HG02840 (cell line): Measurements from ENCODE around the gene ALAS2.
"Not testable (repeated sequence)": the region's sequence is repeated elsewhere in the genome, so short reads cannot be mapped to it uniquely, and the experiment has no call there.

ENCODE experiments used
- ATAC-seq: cut with Tn5 transposase; IDR thresholded peaks from one replicate; pipeline ENCODE4 v1.9.1; 2021; ENCODE audit warnings: mild to moderate bottlenecking, moderate library complexity, moderate number of reproducible peaks; ENCODE audit not compliant: unreplicated experiment, low FRiP score

The ALAS2 gene

GRCh38 chrX:55006827-55007621 is 23.8 kb downstream of the ALAS2 start:
- no peak for ATAC-seq

GRCh38 chrX:55005256-55005655 is 25.5 kb downstream of the ALAS2 start:
- no peak for ATAC-seq

GRCh38 chrX:55004231-55004630 is 26.5 kb downstream of the ALAS2 start:
- no peak for ATAC-seq

- peak; percentile 91 for ATAC-seq
Measured at GRCh38 chrX:54999717-55000598, 30.8 kb downstream of the ALAS2 start, which contains the start of gene APEX2. Gene APEX2 (plus strand): TSS chrX:55000363. CDS start chrX:55000423, 60 bp downstream.

- no peak for ATAC-seq
Measured at GRCh38 chrX:54995621-54996020, 35.2 kb downstream of the ALAS2 start.

- ATAC-seq = no peak
Measured at GRCh38 chrX:54994668-54995351, 36.0 kb downstream of the ALAS2 start.

GRCh38 chrX:54994099-54994498 is 36.7 kb downstream of the ALAS2 start, which contains the start of gene PFKFB1:
Gene PFKFB1 (minus strand): TSS chrX:54994188. CDS start chrX:54994007, 181 bp downstream.
- no peak for ATAC-seq

GRCh38 chrX:54992911-54993622 is 37.7 kb downstream of the ALAS2 start:
- no peak for ATAC-seq

GRCh38 chrX:54991706-54992105 is 39.1 kb downstream of the ALAS2 start:
- no peak for ATAC-seq

- not testable (repeated sequence) for ATAC-seq
Measured at GRCh38 chrX:54983306-54983705, 47.5 kb downstream of the ALAS2 start.

- ATAC-seq = no peak
Measured at GRCh38 chrX:54980334-54980733, 50.4 kb downstream of the ALAS2 start.

- no peak for ATAC-seq
Measured at GRCh38 chrX:54979432-54979831, 51.3 kb downstream of the ALAS2 start.

GRCh38 chrX:54978448-54978847 is 52.3 kb downstream of the ALAS2 start:
- no peak for ATAC-seq

- ATAC-seq = no peak
Measured at GRCh38 chrX:54977387-54977786, 53.4 kb downstream of the ALAS2 start.

- ATAC-seq = no peak
Measured at GRCh38 chrX:54964766-54965497, 65.8 kb downstream of the ALAS2 start.

GRCh38 chrX:54961750-54962149 is 69.0 kb downstream of the ALAS2 start:
- no peak for ATAC-seq
